ENCODE results near the gene WDR44. TPM values are rescaled to one million over a fixed set of nuclear protein-coding genes. Genes with fewer than 3 reads are reported as not detected.
A peak's percentile ranks its signal among the peaks of the same experiment; 100 is the strongest.
"Not testable (repeated sequence)": the region's sequence is repeated elsewhere in the genome, so short reads cannot be mapped to it uniquely, and the experiment has no call there.

WDR44 gene, protein sequence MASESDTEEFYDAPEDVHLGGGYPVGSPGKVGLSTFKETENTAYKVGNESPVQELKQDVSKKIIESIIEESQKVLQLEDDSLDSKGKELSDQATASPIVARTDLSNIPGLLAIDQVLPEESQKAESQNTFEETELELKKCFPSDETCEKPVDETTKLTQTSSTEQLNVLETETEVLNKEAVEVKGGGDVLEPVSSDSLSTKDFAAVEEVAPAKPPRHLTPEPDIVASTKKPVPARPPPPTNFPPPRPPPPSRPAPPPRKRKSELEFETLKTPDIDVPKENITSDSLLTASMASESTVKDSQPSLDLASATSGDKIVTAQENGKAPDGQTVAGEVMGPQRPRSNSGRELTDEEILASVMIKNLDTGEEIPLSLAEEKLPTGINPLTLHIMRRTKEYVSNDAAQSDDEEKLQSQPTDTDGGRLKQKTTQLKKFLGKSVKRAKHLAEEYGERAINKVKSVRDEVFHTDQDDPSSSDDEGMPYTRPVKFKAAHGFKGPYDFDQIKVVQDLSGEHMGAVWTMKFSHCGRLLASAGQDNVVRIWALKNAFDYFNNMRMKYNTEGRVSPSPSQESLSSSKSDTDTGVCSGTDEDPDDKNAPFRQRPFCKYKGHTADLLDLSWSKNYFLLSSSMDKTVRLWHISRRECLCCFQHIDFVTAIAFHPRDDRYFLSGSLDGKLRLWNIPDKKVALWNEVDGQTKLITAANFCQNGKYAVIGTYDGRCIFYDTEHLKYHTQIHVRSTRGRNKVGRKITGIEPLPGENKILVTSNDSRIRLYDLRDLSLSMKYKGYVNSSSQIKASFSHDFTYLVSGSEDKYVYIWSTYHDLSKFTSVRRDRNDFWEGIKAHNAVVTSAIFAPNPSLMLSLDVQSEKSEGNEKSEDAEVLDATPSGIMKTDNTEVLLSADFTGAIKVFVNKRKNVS
- 4.6 TPM for polyA plus RNA-seq (2012; ENCODE audit: insufficient read depth, insufficient read length, low read depth)

DNA sequence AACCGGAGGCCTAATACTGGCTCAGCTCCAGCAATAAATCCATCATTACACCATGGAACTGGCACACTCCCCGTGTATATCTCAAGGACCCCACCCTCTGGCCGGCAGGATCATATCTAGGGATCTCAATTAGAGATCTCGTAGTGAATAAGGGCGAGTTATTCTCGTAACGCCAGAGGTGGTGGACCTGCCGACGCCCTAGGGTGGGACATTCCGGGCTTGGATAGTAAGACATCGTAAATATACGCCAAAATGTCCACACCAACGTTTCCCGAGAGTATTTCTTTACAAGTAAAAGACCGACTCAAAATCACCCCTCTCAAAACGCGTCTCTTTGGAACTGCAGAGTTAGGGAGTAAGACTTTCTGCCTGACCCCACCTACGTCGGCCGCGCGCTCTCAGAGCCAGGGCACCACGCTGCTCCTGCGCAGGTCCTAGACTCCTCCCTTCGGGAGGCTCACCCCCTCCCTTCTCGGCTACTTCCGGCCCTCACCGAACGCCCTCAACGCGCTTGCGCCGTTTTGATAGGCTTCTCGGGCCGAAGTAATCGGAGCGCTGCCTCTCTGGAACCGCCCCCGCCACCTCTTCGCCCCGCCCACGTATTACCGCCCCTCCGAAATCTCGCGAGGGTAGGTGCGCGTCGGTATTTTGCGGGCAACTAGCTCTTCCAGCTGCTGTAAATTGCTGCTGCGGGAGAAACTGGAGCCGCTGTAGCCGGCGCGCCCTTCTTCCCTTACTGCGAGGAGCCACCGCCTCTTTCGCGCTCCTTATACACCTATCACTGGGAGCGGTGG lies at the start of gene WDR44:
WDR44 (plus strand) TSS at position 643 of the 794 bp plus-strand sequence. CDS start 398 bp downstream, outside the sequence.
- no peaks in the 10 kb centered on the region for H3K9me3 ChIP-seq
- H3K27me3 ChIP-seq = no peaks in the 10 kb centered on the region
- no peaks in the 10 kb centered on the region; the same call in 1 of the 2 replicates for H3K36me3 ChIP-seq
- no peaks in the 10 kb centered on the region for H3K4me1 ChIP-seq
- peak within 1 kb of the TSS; percentile 90 for H3K4me3 ChIP-seq (ENCODE audit: low read depth, low read length)
- peak; percentile 94 for DNase-seq
- TF ChIP-seq, protein P1, sequence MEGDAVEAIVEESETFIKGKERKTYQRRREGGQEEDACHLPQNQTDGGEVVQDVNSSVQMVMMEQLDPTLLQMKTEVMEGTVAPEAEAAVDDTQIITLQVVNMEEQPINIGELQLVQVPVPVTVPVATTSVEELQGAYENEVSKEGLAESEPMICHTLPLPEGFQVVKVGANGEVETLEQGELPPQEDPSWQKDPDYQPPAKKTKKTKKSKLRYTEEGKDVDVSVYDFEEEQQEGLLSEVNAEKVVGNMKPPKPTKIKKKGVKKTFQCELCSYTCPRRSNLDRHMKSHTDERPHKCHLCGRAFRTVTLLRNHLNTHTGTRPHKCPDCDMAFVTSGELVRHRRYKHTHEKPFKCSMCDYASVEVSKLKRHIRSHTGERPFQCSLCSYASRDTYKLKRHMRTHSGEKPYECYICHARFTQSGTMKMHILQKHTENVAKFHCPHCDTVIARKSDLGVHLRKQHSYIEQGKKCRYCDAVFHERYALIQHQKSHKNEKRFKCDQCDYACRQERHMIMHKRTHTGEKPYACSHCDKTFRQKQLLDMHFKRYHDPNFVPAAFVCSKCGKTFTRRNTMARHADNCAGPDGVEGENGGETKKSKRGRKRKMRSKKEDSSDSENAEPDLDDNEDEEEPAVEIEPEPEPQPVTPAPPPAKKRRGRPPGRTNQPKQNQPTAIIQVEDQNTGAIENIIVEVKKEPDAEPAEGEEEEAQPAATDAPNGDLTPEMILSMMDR (IDR thresholded peaks at IDR 0.05; ENCODE audit: low read depth, low read length) = no peak

DNA sequence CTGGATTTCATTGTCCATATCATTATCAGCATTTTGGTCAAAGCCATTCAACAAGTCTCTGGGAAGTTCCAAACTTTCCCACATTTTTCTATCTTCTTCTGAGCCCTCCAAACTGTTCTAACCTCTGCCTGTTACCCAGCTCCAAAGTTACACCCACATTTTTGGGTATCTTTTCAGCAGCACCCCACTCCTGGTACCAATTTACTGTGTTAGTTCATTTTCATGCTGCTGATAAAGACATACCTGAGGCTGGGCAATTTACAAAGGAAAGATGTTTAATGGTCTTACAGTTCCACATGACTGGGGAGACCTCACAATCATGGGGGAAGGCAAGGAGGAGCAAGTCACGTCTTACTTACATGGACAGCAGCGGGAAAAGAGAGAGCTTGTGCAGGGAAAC lies 40.1 kb upstream of the WDR44 start:
- H3K36me3 ChIP-seq; H3K4me1 ChIP-seq; H3K27me3 ChIP-seq; H3K4me3 ChIP-seq (ENCODE audit: low read depth, low read length); DNase-seq; H3K9me3 ChIP-seq: not testable (repeated sequence)

DNA sequence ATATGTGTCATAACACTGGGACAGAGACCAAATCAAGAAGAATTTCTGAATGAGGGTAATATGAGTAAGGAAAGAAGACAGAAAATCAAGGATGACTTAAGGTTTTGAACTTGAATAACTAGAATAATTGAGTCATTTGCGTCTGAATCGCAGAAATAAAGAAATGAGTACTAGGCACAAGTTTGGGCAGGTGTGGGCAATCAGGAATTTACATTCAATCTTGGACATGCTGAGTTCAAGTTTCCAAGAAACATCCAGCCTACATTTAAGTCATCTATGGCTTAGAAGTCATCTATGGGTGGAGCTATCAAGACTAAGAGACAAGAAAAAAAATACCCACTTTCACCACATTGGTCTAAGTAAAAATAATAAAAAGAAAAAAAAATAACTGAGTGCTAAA lies 30.4 kb upstream of the WDR44 start:
- Histone ChIP-seq H3K9me3 (no peaks in the 10 kb centered on the region), H3K4me1 (no peaks in the 10 kb centered on the region), H3K27me3 (no peaks in the 10 kb centered on the region), H3K36me3 (no peaks in the 10 kb centered on the region), H3K4me3 (ENCODE audit: low read depth, low read length) (no peak overlapping the region)
- DNase-seq = no peak
- TF ChIP-seq, protein P1 (IDR thresholded peaks at IDR 0.05; ENCODE audit: low read depth, low read length) = no peak

DNA sequence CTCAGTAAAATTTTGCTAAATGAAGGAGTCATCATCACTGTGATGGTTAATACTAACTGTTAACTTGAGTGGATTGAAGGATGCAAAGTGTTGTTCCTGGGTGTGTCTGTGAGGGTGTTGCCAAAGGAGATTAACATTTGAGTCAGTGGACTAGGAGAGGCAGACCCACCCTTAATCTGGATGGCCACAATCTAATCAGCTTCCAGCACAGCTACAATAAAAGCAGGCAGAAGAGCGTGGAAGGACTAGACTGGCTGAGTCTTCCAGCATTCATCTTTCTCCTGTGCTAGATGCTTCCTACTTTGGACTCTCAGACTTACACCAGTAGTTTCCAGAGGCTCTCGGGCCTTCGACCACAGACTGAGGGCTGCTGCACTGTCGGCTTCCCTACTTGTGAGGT lies 21.3 kb upstream of the WDR44 start:
- DNase-seq = no peak
- no peaks in the 10 kb centered on the region for H3K4me1 ChIP-seq
- H3K9me3 ChIP-seq = no peaks in the 10 kb centered on the region
- TF ChIP-seq, protein P1 (IDR thresholded peaks at IDR 0.05; ENCODE audit: low read depth, low read length) = no peak
- no peak overlapping the region for H3K4me3 ChIP-seq (ENCODE audit: low read depth, low read length)
- H3K27me3 ChIP-seq = no peaks in the 10 kb centered on the region
- H3K36me3 ChIP-seq = no peaks in the 10 kb centered on the region

DNA sequence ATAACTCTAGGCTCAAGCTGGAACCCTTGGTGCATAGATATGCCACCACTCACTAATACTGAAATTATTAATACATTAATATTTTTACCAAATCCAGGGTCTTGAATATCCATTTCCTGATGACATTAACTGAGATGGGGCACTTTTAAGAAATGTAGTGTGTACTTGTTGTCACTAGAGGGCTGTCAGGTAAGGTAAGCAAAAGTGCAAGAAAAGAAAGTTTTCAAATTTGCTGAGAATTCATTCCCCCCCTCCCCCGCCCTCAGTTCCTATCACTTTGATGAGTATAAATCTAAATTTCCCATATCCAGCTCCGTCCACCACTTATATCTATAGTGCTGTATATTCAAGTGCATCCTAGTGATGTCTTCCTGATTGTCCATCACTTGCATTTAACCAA lies 20.5 kb upstream of the WDR44 start:
- TF ChIP-seq, protein P1 (IDR thresholded peaks at IDR 0.05; ENCODE audit: low read depth, low read length) = peak; percentile 34
- H3K9me3 ChIP-seq = no peaks in the 10 kb centered on the region
- no peaks in the 10 kb centered on the region for H3K36me3 ChIP-seq
- H3K4me1 ChIP-seq = no peaks in the 10 kb centered on the region
- H3K4me3 ChIP-seq (ENCODE audit: low read depth, low read length) = no peak overlapping the region
- H3K27me3 ChIP-seq = no peaks in the 10 kb centered on the region
- no peak for DNase-seq

DNA sequence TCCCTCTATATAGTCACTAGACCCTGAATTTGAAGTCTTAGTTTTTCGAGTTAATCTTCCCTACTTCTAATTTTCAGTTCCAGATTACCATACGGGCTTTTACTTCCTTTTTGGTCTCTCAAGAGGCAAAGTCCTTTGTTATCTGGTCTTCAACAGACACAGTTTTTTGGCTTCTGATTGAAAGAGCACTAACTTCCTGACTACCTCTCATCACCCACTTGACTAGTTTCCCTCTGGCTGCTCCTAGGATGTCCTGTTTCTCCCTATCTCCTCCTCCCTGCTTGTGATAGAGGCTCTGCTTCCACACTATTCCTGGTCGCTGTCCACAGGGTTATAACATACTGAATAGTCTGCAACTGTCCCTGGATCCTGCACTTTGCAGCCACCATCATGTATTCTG lies 16.7 kb upstream of the WDR44 start:
- Histone ChIP-seq H3K9me3 (no peaks in the 10 kb centered on the region), H3K27me3 (no peaks in the 10 kb centered on the region), H3K4me1 (no peaks in the 10 kb centered on the region), H3K36me3 (no peaks in the 10 kb centered on the region), H3K4me3 (ENCODE audit: low read depth, low read length) (no peak overlapping the region)
- TF ChIP-seq, protein P1 (IDR thresholded peaks at IDR 0.05; ENCODE audit: low read depth, low read length) = no peak
- DNase-seq = no peak

All from BE2C (cell line).